Measurements from ENCODE around the gene F5.

The F5 gene
- long read RNA-seq, donor 1 = 0 reads
- long read RNA-seq, donor 2 = 0 reads
- long read RNA-seq, donor 3 = 0 reads
- long read RNA-seq, donor 4 = 0 reads
- long read RNA-seq, donor 5 = 0 reads
- long read RNA-seq, donor 6 = 0 reads
- long read RNA-seq, donor 7 = 0 reads
- long read RNA-seq, donor 8 = 0 reads

GRCh38 chr1:169586395-169587255, at the start of gene F5:
Gene F5, minus strand, starts transcription at chr1:169586481. Its CDS starts 95 bp downstream, at chr1:169586386.
- peak; percentile 48 for DNase-seq

GRCh38 chr1:169634877-169635276, 48.6 kb upstream of the F5 start:
- no peak for DNase-seq

DNA sequence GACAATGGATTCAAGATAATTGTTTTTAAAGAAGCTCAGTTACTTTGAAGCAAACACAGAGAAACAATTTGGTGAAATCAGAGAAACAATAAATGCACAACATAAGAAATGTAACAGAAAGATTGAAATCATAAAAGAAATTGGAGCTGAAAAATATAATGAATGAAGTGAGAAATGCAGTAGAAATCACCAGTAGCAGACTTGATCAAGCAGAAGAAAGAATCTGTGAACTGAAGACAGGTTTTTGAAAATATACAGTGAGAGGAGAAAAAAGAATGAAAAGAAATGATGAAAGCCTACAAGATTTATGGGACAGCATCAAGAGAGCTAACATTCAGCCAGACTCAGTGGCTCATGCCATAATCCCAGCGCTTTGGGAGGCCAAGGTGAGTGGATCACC, 47.9 kb upstream of the F5 start:
- no peak for DNase-seq

DNA sequence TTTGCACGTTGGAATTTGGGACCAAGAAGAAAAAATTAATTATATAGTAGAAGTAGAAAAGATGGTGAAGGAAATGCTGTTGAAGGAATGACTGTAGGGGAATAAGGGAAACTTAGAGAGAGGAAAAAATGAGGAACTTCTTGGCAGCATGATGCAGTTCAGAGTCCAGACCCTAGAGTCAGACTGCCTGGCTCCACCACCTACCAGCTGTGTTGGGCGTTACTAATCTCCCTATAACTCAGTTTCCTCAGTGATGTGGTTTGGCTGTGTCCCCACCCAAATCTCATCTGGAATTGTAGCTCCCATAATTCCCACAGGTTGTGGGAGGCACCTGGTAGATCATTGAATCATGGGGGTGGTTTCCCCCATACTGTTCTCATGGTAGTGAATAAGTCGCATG, 45.0 kb upstream of the F5 start:
- no peak for DNase-seq

GRCh38 chr1:169630006-169630405, 43.7 kb upstream of the F5 start, which contains the start of gene SELP:
Gene SELP, minus strand, starts transcription at chr1:169630124. Its CDS starts 50 bp downstream, at chr1:169630074.
- DNase-seq = no peak

DNA sequence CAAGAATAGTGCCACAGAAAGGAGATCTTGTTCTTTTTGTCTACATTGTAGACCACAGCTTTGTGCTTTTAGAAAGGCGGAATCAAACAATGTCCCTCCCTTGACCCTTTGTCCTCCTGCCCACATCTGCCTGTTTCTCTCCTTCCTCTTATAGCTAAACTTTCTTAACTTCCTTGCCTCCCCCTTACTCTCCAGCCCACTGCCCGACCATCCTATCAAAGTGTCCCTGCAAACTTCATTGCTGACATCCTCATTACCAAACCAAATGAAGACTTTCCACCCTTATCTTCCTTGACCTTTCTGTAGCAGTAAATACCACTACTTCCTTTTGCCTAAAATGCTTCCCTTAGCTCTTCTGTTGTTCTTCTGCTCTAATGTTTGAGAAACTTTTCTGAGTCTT, 38.6 kb upstream of the F5 start:
- DNase-seq = no peak

GRCh38 chr1:169624122-169624521, 37.8 kb upstream of the F5 start:
- DNase-seq = no peak

GRCh38 chr1:169623132-169623926, 37.0 kb upstream of the F5 start:
- no peak for DNase-seq

DNA sequence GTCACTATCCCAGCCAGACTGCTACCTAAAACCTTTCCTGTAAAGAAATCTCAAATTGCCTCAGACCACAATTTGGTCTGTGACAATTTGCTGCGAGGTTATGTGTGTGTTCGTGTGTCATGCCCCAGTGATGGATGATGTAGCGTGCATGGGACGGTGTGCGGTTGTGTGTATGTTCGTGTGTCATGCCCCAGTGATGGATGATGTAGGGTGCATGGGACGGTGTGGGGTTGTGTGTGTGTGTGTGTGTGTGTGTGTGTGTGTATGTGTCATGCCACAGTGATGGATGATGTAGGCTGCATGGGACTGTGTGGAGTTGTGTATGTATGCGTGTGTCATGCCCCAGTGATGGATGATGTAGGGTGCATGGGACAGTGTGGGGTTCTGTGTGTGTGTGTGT, 34.3 kb upstream of the F5 start:
- no peak for DNase-seq

- DNase-seq = no peak
Measured at GRCh38 chr1:169618367-169618766, 32.1 kb upstream of the F5 start.

GRCh38 chr1:169615803-169616202, 29.5 kb upstream of the F5 start:
- no peak for DNase-seq

DNA sequence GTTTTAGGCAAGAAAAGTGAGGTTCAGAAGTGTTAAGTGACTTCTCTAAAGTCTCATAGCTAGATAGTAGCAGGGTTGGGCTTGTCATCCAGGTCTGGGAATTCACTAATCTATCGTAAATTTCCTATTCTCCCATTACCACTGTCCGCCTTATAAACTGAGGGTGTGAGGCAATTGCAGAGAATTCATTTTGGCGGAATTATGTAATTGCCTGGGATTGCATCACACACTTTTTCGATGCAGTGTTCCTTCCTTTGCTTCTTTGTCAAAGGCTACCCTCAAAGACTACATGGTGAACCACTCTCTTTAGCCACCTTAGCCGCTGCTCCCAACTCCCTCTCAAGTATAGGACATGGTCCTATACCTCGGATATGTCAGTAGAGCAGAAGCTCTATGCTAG, 24.6 kb upstream of the F5 start:
- DNase-seq = no peak

- no peak for DNase-seq
Measured at GRCh38 chr1:169610108-169610507, 23.8 kb upstream of the F5 start.

- no peak for DNase-seq
Measured at GRCh38 chr1:169608226-169608625, 21.9 kb upstream of the F5 start.

DNA sequence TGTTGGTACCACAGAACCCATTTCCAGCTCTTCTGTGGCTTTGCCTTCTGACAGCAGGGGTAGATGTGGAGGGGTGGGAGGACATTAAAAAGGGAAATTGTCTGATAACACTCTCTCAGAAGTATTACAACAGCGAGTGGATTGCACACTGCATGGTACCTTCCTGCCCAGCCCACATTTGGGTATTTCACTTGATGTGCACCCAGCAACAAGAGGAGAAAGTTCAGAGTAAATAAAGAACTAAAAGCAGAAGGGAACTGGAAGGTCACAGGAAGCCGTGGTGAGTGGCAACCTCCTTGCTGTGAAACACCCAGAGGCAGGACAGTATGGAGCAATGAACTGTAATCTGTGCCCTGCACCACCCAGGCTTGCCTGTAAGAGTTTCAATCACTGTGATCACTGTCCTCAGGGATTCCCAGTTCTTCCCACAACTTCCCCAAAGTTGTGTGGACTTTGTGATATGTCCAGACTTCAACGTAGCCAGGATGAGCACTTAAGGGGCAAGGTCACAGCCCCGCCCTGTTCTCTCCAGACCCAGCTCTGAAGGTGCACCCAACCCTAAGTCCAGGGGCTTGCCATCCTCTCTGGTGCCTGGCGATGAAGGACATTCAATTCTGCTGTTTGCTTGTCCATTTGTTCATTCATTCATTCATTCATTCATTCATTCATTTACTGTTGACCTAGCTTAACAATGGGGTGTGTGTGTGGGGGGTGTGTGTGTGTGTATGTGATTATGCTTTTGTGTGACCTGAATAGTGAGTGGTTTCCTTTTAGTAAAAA, 18.7 kb upstream of the F5 start:
- DNase-seq = no peak

DNA sequence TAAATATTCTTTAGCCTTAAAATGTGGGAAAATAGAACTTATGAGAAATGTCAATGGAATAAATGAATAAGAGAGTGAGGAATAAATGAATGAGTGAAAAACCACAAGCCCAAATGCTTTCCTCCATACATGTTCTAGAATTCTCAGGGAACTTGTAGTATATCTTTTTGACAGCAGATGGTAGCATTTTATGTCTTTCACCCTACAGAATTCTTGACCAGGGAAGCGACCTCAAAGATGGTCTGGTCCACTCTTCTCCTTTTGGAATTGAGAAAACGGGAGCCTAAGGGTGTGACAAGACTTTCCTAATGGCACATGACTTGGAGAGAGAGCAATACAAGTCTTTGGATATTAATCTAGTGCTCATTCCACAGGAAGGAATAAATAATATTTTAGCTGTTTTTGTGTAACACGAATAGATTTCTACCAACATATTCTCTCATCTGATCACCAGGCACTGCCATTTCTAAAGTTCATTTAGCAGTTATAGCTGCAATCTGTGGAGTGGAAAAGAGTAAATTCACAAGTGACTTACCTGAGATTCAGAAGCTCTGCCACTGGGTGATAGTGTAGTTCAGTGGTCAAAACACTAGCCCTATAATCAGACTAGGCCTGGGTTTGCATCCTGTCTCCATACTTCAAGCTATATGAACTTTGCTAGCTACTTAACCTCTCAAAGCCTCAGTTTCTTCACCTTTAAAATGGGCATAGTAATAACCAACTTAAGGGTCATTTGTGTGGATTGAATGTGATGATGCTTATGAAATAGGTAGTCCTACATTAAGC, 15.0 kb upstream of the F5 start:
- no peak for DNase-seq

DNA sequence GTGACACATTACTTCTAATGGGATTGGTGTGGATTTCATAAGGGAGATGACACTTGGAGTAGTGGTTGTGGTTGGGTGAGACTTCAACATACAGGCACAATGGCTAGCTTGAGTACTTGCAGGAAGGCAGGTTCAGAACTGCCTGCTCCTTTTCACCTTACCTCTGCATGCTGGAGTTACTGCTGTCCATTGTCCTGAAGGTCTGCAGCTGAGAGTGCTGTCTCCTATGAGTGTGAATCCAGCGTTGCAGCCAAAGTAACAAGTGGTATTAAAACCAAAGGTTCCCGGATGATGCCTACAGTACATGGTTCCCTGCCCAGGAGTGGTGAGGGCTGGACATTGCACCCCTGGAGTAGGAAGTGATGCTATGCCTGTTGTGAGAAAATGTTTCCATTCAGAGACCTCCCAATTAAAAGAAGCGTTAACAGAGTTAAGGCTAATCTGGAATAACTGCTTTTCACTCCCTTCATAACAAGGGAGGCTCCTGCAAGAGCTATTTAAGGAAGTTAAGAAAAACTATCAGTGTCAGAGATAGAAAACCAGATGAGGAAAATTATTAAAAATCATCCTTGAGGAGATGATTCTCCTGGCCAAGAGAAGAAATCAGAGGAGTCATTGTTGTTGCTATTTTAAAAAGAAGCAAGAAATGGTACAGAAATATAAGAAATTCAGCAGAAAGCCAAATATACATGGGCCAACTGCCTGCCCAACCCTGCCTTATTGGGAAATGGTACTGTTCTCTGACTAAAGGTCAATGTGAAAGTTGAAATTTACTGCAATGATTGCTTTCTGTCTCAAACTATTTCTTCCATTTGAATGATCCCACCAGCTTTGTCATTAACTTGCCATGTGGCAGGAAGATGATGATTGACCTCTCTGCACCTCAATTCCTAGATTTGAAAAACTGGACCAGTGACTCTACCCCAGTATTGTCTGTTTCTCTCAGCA, 9.8 kb upstream of the F5 start:
- DNase-seq = no peak

- no peak for DNase-seq
Measured at GRCh38 chr1:169594391-169594790, 8.1 kb upstream of the F5 start.

GRCh38 chr1:169590932-169591331, 4.7 kb upstream of the F5 start:
- no peak for DNase-seq

GRCh38 chr1:169588785-169589485, 2.7 kb upstream of the F5 start:
- no peak for DNase-seq

All from right kidney (tissue), 9 donors.